K562 (cell line): Measurements from ENCODE around the gene PCID2. TPM values are rescaled to one million over a fixed set of nuclear protein-coding genes. Genes with fewer than 3 reads are reported as not detected.

Experiments used
- ATAC-seq: fragments of 200-7000 bp; cut with Tn5 transposase; 3 replicates; pipeline ENCODE4 v1.9.1; 2020; ENCODE audit warnings: moderate library complexity
- BruUV-seq: library from RNA; stranded (reverse); fragments of 400-500 nt; replicated peaks from 2 replicates; lab custom pipeline; 2021; lab: Mats Ljungman, UMichigan
- CTCF ChIA-PET: fragments of 300-600 bp; formaldehyde crosslinking; extraction: SDS; loops from one replicate; lab custom pipeline; 2021; ENCODE audit warnings: low intra/inter-chr PET ratio; lab: Yijun Ruan, JAX
- POLR2A ChIA-PET: fragments of 300-600, 350-650 bp; sonication (Branson Sonifier 250); formaldehyde crosslinking; extraction: SDS; loops from one replicate; lab custom pipeline; 2021; ENCODE audit warnings: antibody characterized with exemption, inconsistent platforms; lab: Yijun Ruan, JAX
- DNase-seq, 4 experiments: peaks; one replicate each; pipeline versions ENCODE4 v3.0.0 to v3.0.0-alpha.2; 2011 to 2018; ENCODE audit warnings: low spot score in 3 of 4, mixed read lengths in 3 of 4; ENCODE audit errors: extremely low read depth in 1 of 4
- FAIRE-seq: peaks from 2 replicates; lab custom pipeline; 2011; peaks lifted over from hg19 to GRCh38; lab: Jason Lieb, UNC
- H2AFZ ChIP-seq: 2 replicates; pipeline ENCODE4 v1.6.0; 2011; ENCODE audit warnings: low read depth, low read length, control low read depth, inconsistent platforms
- H3K27ac ChIP-seq: fragments of 200-600 bp; 3 replicates; pipeline ENCODE4 v1.8.0; 2011; ENCODE audit warnings: low read depth, mild to moderate bottlenecking, control low read depth, inconsistent platforms, low read length, moderate library complexity, mixed read lengths; ENCODE audit errors: extremely low read depth
- H3K27me3 ChIP-seq, 2 experiments: fragments of 300-600 bp in 1 of 2; 2 replicates in 1 of 2; 3 replicates in 1 of 2; pipeline versions ENCODE4 v1.6.0 to v1.8.0; 2011; ENCODE audit warnings: inconsistent platforms in 2 of 2, low read length in 2 of 2, mild to moderate bottlenecking in 1 of 2, mixed read lengths in 1 of 2, moderate library complexity in 1 of 2; ENCODE audit not compliant: control insufficient read depth in 2 of 2, insufficient read depth in 2 of 2
- H3K36me3 ChIP-seq: fragments of 300-600 bp; 3 replicates; pipeline ENCODE4 v1.8.0; 2011; ENCODE audit warnings: mild to moderate bottlenecking, low read length, inconsistent platforms; ENCODE audit not compliant: control insufficient read depth, insufficient read depth
- H3K4me1 ChIP-seq, 2 experiments: fragments of 200-600 bp in 1 of 2; replicated peaks in 1 of 2; 2 replicates in 1 of 2; 3 replicates in 1 of 2; pipeline versions ENCODE4 v1.5.1 to v1.8.0; 2011; ENCODE audit warnings: inconsistent platforms in 2 of 2, low read length in 2 of 2, mild to moderate bottlenecking in 1 of 2, mixed read lengths in 1 of 2, moderate library complexity in 1 of 2; ENCODE audit not compliant: control insufficient read depth in 2 of 2, insufficient read depth in 2 of 2
- H3K4me2 ChIP-seq: 2 replicates; pipeline ENCODE4 v1.6.1; 2011; ENCODE audit warnings: low read length, control low read depth, inconsistent platforms, mixed read lengths; ENCODE audit not compliant: insufficient read depth
- H3K4me3 ChIP-seq: fragments of 200-600 bp; sonication (generic), shearing (Covaris generic); 2 replicates; pipeline ENCODE4 v1.5.1; 2016; ENCODE audit warnings: control low read depth, inconsistent platforms
- H3K79me2 ChIP-seq: fragments of 200-600 bp; 3 replicates; pipeline ENCODE4 v1.8.0; 2011; ENCODE audit warnings: low read length, inconsistent platforms; ENCODE audit not compliant: control insufficient read depth, insufficient read depth
- H3K9ac ChIP-seq, 2 experiments: 2 replicates each; pipeline versions ENCODE4 v1.6.0 to v1.6.1; 2011; ENCODE audit warnings: low read depth in 2 of 2, low read length in 2 of 2, control low read depth in 1 of 2, inconsistent platforms in 1 of 2, mild to moderate bottlenecking in 1 of 2, mixed read lengths in 1 of 2; ENCODE audit not compliant: insufficient read depth in 1 of 2
- H3K9me1 ChIP-seq: one replicate; pipeline ENCODE4 v1.6.0; 2011; ENCODE audit warnings: inconsistent platforms, mild to moderate bottlenecking, low read length, moderate library complexity; ENCODE audit not compliant: control insufficient read depth, insufficient read depth
- H3K9me3 ChIP-seq: replicated peaks from 2 replicates; pipeline ENCODE4 v1.5.1; 2011; ENCODE audit warnings: low read depth, low read length, inconsistent platforms; ENCODE audit not compliant: control insufficient read depth, insufficient read depth
- H4K20me1 ChIP-seq: replicated peaks from 2 replicates; pipeline ENCODE4 v1.6.1; 2011; ENCODE audit warnings: low read length, inconsistent platforms, mixed read lengths; ENCODE audit not compliant: control insufficient read depth, insufficient read depth
- ATF3 ChIP-seq, 2 experiments: fragments of 450-650 bp in 1 of 2; sonication (generic) in 1 of 2; formaldehyde crosslinking in 1 of 2; IDR thresholded peaks in 1 of 2; conservative IDR thresholded peaks in 1 of 2; 2 replicates each; pipeline versions ENCODE4 v1.6.1 to v1.8.1; 2016 to 2023; ENCODE audit warnings: mild to moderate bottlenecking in 2 of 2, moderate library complexity in 2 of 2, inconsistent platforms in 1 of 2, missing genetic modification reagents in 1 of 2
- BACH1 ChIP-seq: fragments of 200-800 bp; sonication (Bioruptor generic); IDR thresholded peaks from 2 replicates; pipeline ENCODE4 v1.6.1; 2016; ENCODE audit warnings: missing genetic modification characterization, missing compliant biosample characterization
- C11orf30 ChIP-seq: fragments of 450-650 bp; IDR thresholded peaks from 2 replicates; pipeline ENCODE4 v1.6.1; 2016; ENCODE audit warnings: low read depth, mild to moderate bottlenecking
- CEBPG ChIP-seq, 3 experiments: fragments of 200-800 bp in 1 of 3; sonication (Bioruptor generic) in 1 of 3; sonication (generic) in 1 of 3; formaldehyde crosslinking in 1 of 3; IDR thresholded peaks in 2 of 3; conservative IDR thresholded peaks in 1 of 3; 2 replicates each; pipeline versions ENCODE4 v1.6.1 to v1.8.0; 2016 to 2022; ENCODE audit warnings: missing compliant biosample characterization in 2 of 3, missing genetic modification characterization in 2 of 3, mild to moderate bottlenecking in 1 of 3, missing genetic modification reagents in 1 of 3
- CREB3L1 ChIP-seq: fragments of 450-650 bp; IDR thresholded peaks from 2 replicates; pipeline ENCODE4 v1.6.1; 2014; ENCODE audit warnings: low read depth, mild to moderate bottlenecking, moderate library complexity, borderline replicate concordance
- EP400 ChIP-seq: fragments of 450-650 bp; IDR thresholded peaks from 2 replicates; pipeline ENCODE4 v1.6.1; 2017; ENCODE audit warnings: antibody characterized with exemption, mild to moderate bottlenecking, moderate library complexity
- FOXJ3 ChIP-seq: sonication (generic); formaldehyde crosslinking; IDR thresholded peaks from 2 replicates; pipeline ENCODE4 v1.4.0; 2020; ENCODE audit warnings: mild to moderate bottlenecking, missing genetic modification reagents
- MAFF ChIP-seq: IDR thresholded peaks from 2 replicates; pipeline ENCODE4 v1.6.1; 2012; ENCODE audit warnings: low read length, improper control_type of control experiment
- MAFK ChIP-seq: IDR thresholded peaks from 2 replicates; pipeline ENCODE4 v1.6.1; 2011; ENCODE audit warnings: low read length, improper control_type of control experiment
- PREB ChIP-seq: sonication (generic); formaldehyde crosslinking; IDR thresholded peaks from 2 replicates; pipeline ENCODE4 v1.8.1; 2023; ENCODE audit warnings: mild to moderate bottlenecking, missing genetic modification reagents
- SMARCB1 ChIP-seq: IDR thresholded peaks from 2 replicates; pipeline ENCODE4 v1.6.1; 2011; ENCODE audit warnings: improper control_type of control experiment, low read depth; ENCODE audit not compliant: insufficient read length
- SMARCC2 ChIP-seq: fragments of 450-650 bp; IDR thresholded peaks from 2 replicates; pipeline ENCODE4 v1.6.1; 2017; ENCODE audit warnings: antibody characterized with exemption, moderate library complexity, mild to moderate bottlenecking, low read depth
- ZBTB33 ChIP-seq: sonication (generic); formaldehyde crosslinking; IDR thresholded peaks from 2 replicates; pipeline ENCODE4 v1.8.1; 2023; ENCODE audit warnings: mild to moderate bottlenecking, missing genetic modification reagents
- ZNF134 ChIP-seq: fragments of 250-450 bp; sonication (Bioruptor Pico); conservative IDR thresholded peaks from 2 replicates; pipeline ENCODE4 v1.4.0; 2020
- ZNF316 ChIP-seq: fragments of 450-650 bp; IDR thresholded peaks from 2 replicates; pipeline ENCODE4 v1.6.1; 2016
- WGBS: fragments of 100-300 bp; shearing (Covaris generic); methylation state at CpG from one replicate; pipeline ENCODE4 v1.1.6; 2016; ENCODE audit warnings: low coverage, mixed read lengths; ENCODE audit not compliant: insufficient coverage; ENCODE audit errors: missing lambda C conversion rate; 5-methylcytosine and 5-hydroxymethylcytosine counted together
- in situ Hi-C: fragments of 300-500 bp; cut with MboI; formaldehyde crosslinking; loops from 4 replicates; pipeline ENCODE4 v1.15.0; 2018; ENCODE audit warnings: inconsistent platforms, mixed read lengths
- intact Hi-C: fragments of 100-400 bp; cut with micrococcal nuclease; formaldehyde crosslinking; loops from 2 replicates; pipeline ENCODE4 v1.14.2; 2022
- polyA plus RNA-seq, 8 experiments: library from polyadenylated mRNA; depleted of rRNA in 4 of 8; stranded (reverse) in 5 of 8; unstranded in 3 of 8; fragments of >200 nt; fragmentation: Nextera tagmentation in 2 of 8; fragmentation: Illumina TruSeq in 1 of 8; extraction: Ambion mirVana in 2 of 8; extraction: Trizol in 1 of 8; gene quantifications; 2 replicates each; pipeline versions ENCODE4 v1.2.1 to v1.2.3, GENCODE V29; 2011 to 2014; ENCODE audit warnings: inconsistent platforms in 1 of 8, missing spikeins in 1 of 8
- total RNA-seq, 7 experiments: library from RNA; depleted of rRNA in 6 of 7; stranded (reverse); fragments of >200 nt in 6 of 7; fragmentation: Illumina TruSeq in 2 of 7; extraction: Trizol in 2 of 7; gene quantifications; 2 replicates each; pipeline versions ENCODE4 v1.2.1 to v1.2.3, GENCODE V29; 2011 to 2021; ENCODE audit warnings: low replicate concordance in 1 of 7

Gene PCID2
- total and polyA plus RNA-seq, 9 of the 15 experiments (the other 6 are each of a cell fraction or from before 2014, with no cell fraction given) = 39.6 to 117 (median 59.6) TPM

GRCh38 chr13:113205428-113205931 lies 3.0 kb downstream of the PCID2 start:
- BruUV-seq = no TSS peak
- peaks cover 21 to 30% of the 10 kb centered on the region in 2 experiments; a peak in 4 of 5 replicates for H3K4me1 ChIP-seq
- CTCF ChIA-PET = no interaction called here
- TF ChIP-seq FOXJ3 (CRISPR knock-in tag) (no peak), ZBTB33 (peak; percentile 40; the same call in 1 of the 2 replicates), BACH1 (tag) (0 out of 2 replicates have a peak, but pooled peaks have one; percentile 51), CEBPG (CRISPR knock-in tag; IDR thresholded peaks at IDR 0.05) (peak; percentile 83), CEBPG (tag; conservative IDR thresholded peaks at IDR 0.05 in 1 of 2, IDR thresholded peaks at IDR 0.05 in 1 of 2) (peak; percentile 55 to 76; a peak in 3 of 4 replicates), MAFK (peak; percentile 64), ZNF316 (peak; percentile 97), SMARCB1 (no peak), ZNF134 (CRISPR knock-in tag) (0 out of 2 replicates have a peak, but pooled peaks have one; percentile 39), C11orf30 (peak; percentile 95), EP400 (peak; percentile 60; the same call in 1 of the 2 replicates), SMARCC2 (no peak), PREB (no peak), MAFF (peak; percentile 14; the same call in 1 of the 2 replicates), ATF3 (IDR thresholded peaks at IDR 0.05) (peak; percentile 65; the same call in 1 of the 2 replicates), ATF3 (CRISPR knock-in tag; conservative IDR thresholded peaks at IDR 0.05) (no peak), CREB3L1 (no peak)

More at GRCh38 chr13:113205428-113205931, 3.0 kb downstream of the PCID2 start:
- Histone ChIP-seq H2AFZ (no peak overlapping the region), H3K27me3 (no peaks in the 10 kb centered on the region), H3K27ac (peak overlapping the region; percentile 51; the same call in 1 of the 3 replicates), H3K9me3 (no peaks in the 10 kb centered on the region), H3K4me2 (peak overlapping the region; percentile 14; the same call in 1 of the 2 replicates), H3K9ac (0 out of 4 replicates have a peak overlapping the region, but pooled peaks of 1 of the 2 experiments have one; percentile 14), H3K9me1 (peaks cover 5% of the 10 kb centered on the region), H3K36me3 (peaks cover 66% of the 10 kb centered on the region; the same call in 2 of the 3 replicates), H3K79me2 (peaks cover 94% of the 10 kb centered on the region), H3K4me3 (no peak overlapping the region), H4K20me1 (peaks cover 12% of the 10 kb centered on the region; the same call in 1 of the 2 replicates)
- WGBS = 12% methylated on average over 5 of the region's 5 CpGs
- peak; percentile 64 for FAIRE-seq
- in situ Hi-C loops (no loop called here), intact Hi-C loops (loop anchor here (10.0 kb wide), 1 partner anchor 189 kb away; no protein-coding TSS in a partner anchor)
- POLR2A ChIA-PET = no interaction called here
- no peak for DNase-seq
- ATAC-seq = no peak
